Adipocyte (in vitro differentiated cells): ENCODE data around the gene AP3B2.

Experiments used
- DNase-seq: peaks from one replicate; pipeline ENCODE4 v3.0.0-alpha.2; 2015; ENCODE audit warnings: low read depth
- H3K27me3 ChIP-seq: replicated peaks from 2 replicates; pipeline ENCODE4 v1.7.0; 2013; ENCODE audit warnings: mild to moderate bottlenecking, low read length, moderate library complexity; ENCODE audit not compliant: control insufficient read depth, insufficient read depth
- H3K36me3 ChIP-seq: 2 replicates; pipeline ENCODE4 v1.7.0; 2013; ENCODE audit warnings: low read length, mild to moderate bottlenecking, moderate library complexity; ENCODE audit not compliant: control insufficient read depth, insufficient read depth, severe bottlenecking
- H3K4me1 ChIP-seq: 2 replicates; pipeline ENCODE4 v1.7.0; 2013; ENCODE audit warnings: mild to moderate bottlenecking, low read length, moderate library complexity; ENCODE audit not compliant: control insufficient read depth, insufficient read depth
- H3K4me3 ChIP-seq: 2 replicates; pipeline ENCODE4 v1.7.0; 2013; ENCODE audit warnings: mild to moderate bottlenecking, low read length, moderate library complexity
- H3K9ac ChIP-seq: 2 replicates; pipeline ENCODE4 v1.7.0; 2013; ENCODE audit warnings: mild to moderate bottlenecking, low read length, moderate library complexity
- H3K9me3 ChIP-seq: 2 replicates; pipeline ENCODE4 v1.7.0; 2013; ENCODE audit warnings: mild to moderate bottlenecking, low read length, moderate library complexity; ENCODE audit not compliant: control insufficient read depth

The AP3B2 gene

GRCh38 chr15:82692171-82692570 is 17.5 kb downstream of the AP3B2 start:
- H3K9ac ChIP-seq: no peak overlapping the region
- H3K36me3 ChIP-seq: no peaks in the 10 kb centered on the region
- H3K4me3 ChIP-seq: no peak overlapping the region
- no peaks in the 10 kb centered on the region for H3K4me1 ChIP-seq
- H3K9me3 ChIP-seq: no peaks in the 10 kb centered on the region
- no peaks in the 10 kb centered on the region for H3K27me3 ChIP-seq
- no peak for DNase-seq

- Histone ChIP-seq H3K9ac (no peak overlapping the region), H3K4me3 (no peak overlapping the region), H3K36me3 (no peaks in the 10 kb centered on the region), H3K27me3 (no peaks in the 10 kb centered on the region), H3K9me3 (no peaks in the 10 kb centered on the region), H3K4me1 (no peaks in the 10 kb centered on the region)
- no peak for DNase-seq
Observed at GRCh38 chr15:82689147-82689546, 20.5 kb downstream of the AP3B2 start.

GRCh38 chr15:82688691-82689090 is 21.0 kb downstream of the AP3B2 start:
- DNase-seq: no peak
- Histone ChIP-seq H3K4me3 (no peak overlapping the region), H3K36me3 (no peaks in the 10 kb centered on the region), H3K9ac (no peak overlapping the region), H3K27me3 (no peaks in the 10 kb centered on the region), H3K9me3 (no peaks in the 10 kb centered on the region), H3K4me1 (no peaks in the 10 kb centered on the region)

- Histone ChIP-seq H3K4me3 (no peak overlapping the region), H3K9me3 (no peaks in the 10 kb centered on the region), H3K4me1 (no peaks in the 10 kb centered on the region), H3K27me3 (peaks cover 36% of the 10 kb centered on the region), H3K9ac (no peak overlapping the region), H3K36me3 (no peaks in the 10 kb centered on the region)
- no peak for DNase-seq
Observed at GRCh38 chr15:82681371-82681770, 28.3 kb downstream of the AP3B2 start.

- Histone ChIP-seq H3K27me3 (peaks cover 39% of the 10 kb centered on the region), H3K4me3 (no peak overlapping the region), H3K9me3 (no peaks in the 10 kb centered on the region), H3K36me3 (no peaks in the 10 kb centered on the region), H3K4me1 (no peaks in the 10 kb centered on the region), H3K9ac (no peak overlapping the region)
- no peak for DNase-seq
Observed at GRCh38 chr15:82680200-82681102, 29.2 kb downstream of the AP3B2 start.

- peaks cover 39% of the 10 kb centered on the region for H3K27me3 ChIP-seq
- H3K4me3 ChIP-seq: no peak overlapping the region
- no peaks in the 10 kb centered on the region for H3K9me3 ChIP-seq
- H3K36me3 ChIP-seq: no peaks in the 10 kb centered on the region
- H3K9ac ChIP-seq: no peak overlapping the region
- H3K4me1 ChIP-seq: no peaks in the 10 kb centered on the region
- DNase-seq: no peak
Observed at GRCh38 chr15:82679626-82680199, 30.0 kb downstream of the AP3B2 start.

- DNase-seq: no peak
- Histone ChIP-seq H3K36me3 (no peaks in the 10 kb centered on the region), H3K4me3 (no peak overlapping the region), H3K9me3 (no peaks in the 10 kb centered on the region), H3K4me1 (no peaks in the 10 kb centered on the region), H3K27me3 (peaks cover 39% of the 10 kb centered on the region), H3K9ac (no peak overlapping the region)
Observed at GRCh38 chr15:82677720-82678323, 31.9 kb downstream of the AP3B2 start.

- Histone ChIP-seq H3K36me3 (no peaks in the 10 kb centered on the region), H3K4me1 (no peaks in the 10 kb centered on the region), H3K27me3 (peaks cover 22% of the 10 kb centered on the region), H3K4me3 (no peak overlapping the region), H3K9me3 (no peaks in the 10 kb centered on the region), H3K9ac (no peak overlapping the region)
- DNase-seq: no peak
Observed at GRCh38 chr15:82674873-82675272, 34.8 kb downstream of the AP3B2 start.

GRCh38 chr15:82670699-82671098 is 39.0 kb downstream of the AP3B2 start:
- Histone ChIP-seq H3K27me3 (no peaks in the 10 kb centered on the region), H3K36me3 (no peaks in the 10 kb centered on the region), H3K4me3 (no peak overlapping the region), H3K9ac (no peak overlapping the region), H3K4me1 (no peaks in the 10 kb centered on the region), H3K9me3 (no peaks in the 10 kb centered on the region)
- DNase-seq: no peak

GRCh38 chr15:82666606-82667005 is 43.1 kb downstream of the AP3B2 start:
- Histone ChIP-seq H3K9me3 (no peaks in the 10 kb centered on the region), H3K4me1 (peaks cover 11% of the 10 kb centered on the region), H3K27me3 (peaks cover 7% of the 10 kb centered on the region), H3K36me3 (no peaks in the 10 kb centered on the region), H3K9ac (no peak overlapping the region), H3K4me3 (no peak overlapping the region)
- DNase-seq: no peak

- no peak overlapping the region for H3K9ac ChIP-seq
- DNase-seq: no peak
- H3K27me3 ChIP-seq: peaks cover 7% of the 10 kb centered on the region
- no peaks in the 10 kb centered on the region for H3K9me3 ChIP-seq
- H3K4me1 ChIP-seq: peaks cover 22% of the 10 kb centered on the region
- no peak overlapping the region for H3K4me3 ChIP-seq
- H3K36me3 ChIP-seq: peaks cover 5% of the 10 kb centered on the region
Observed at GRCh38 chr15:82664021-82664420, 45.7 kb downstream of the AP3B2 start.
